Measurements from ENCODE around the gene MAEA. TPM values are rescaled to one million over a fixed set of nuclear protein-coding genes. Genes with fewer than 3 reads are reported as not detected.

Gene MAEA
- total RNA-seq, 1 donor from 2014 or later = 68.2 TPM

- H3K27me3 Mint-ChIP-seq (ENCODE audit: unreplicated experiment) = peaks cover 2% of the 10 kb centered on the region
- H3K36me3 Mint-ChIP-seq (ENCODE audit: low read depth, unreplicated experiment) = no peaks in the 10 kb centered on the region
- H3K4me1 Mint-ChIP-seq (ENCODE audit: unreplicated experiment) = no peaks in the 10 kb centered on the region
- no peak overlapping the region for H3K27ac Mint-ChIP-seq (ENCODE audit: unreplicated experiment)
- no peak for TF ChIP-seq CTCF (IDR thresholded peaks at IDR 0.05; ENCODE audit: unreplicated experiment)
- H3K9me3 Mint-ChIP-seq (ENCODE audit: unreplicated experiment) = no peaks in the 10 kb centered on the region
- DNase-seq (ENCODE audit: low spot score) = no peak
- H3K4me3 Mint-ChIP-seq (ENCODE audit: unreplicated experiment) = no peak overlapping the region
Observed at GRCh38 chr4:1366371-1367229, 76.9 kb downstream of the MAEA start.

- H3K36me3 Mint-ChIP-seq (ENCODE audit: low read depth, unreplicated experiment) = no peaks in the 10 kb centered on the region
- H3K27me3 Mint-ChIP-seq (ENCODE audit: unreplicated experiment) = no peaks in the 10 kb centered on the region
- H3K4me3 Mint-ChIP-seq (ENCODE audit: unreplicated experiment) = no peak overlapping the region
- no peak for DNase-seq (ENCODE audit: low spot score)
- no peaks in the 10 kb centered on the region for H3K4me1 Mint-ChIP-seq (ENCODE audit: unreplicated experiment)
- TF ChIP-seq CTCF (IDR thresholded peaks at IDR 0.05; ENCODE audit: unreplicated experiment) = no peak
- no peaks in the 10 kb centered on the region for H3K9me3 Mint-ChIP-seq (ENCODE audit: unreplicated experiment)
- H3K27ac Mint-ChIP-seq (ENCODE audit: unreplicated experiment) = no peak overlapping the region
Observed at GRCh38 chr4:1367230-1367935, 77.7 kb downstream of the MAEA start.

- H3K4me1 Mint-ChIP-seq (ENCODE audit: unreplicated experiment) = no peaks in the 10 kb centered on the region
- H3K9me3 Mint-ChIP-seq (ENCODE audit: unreplicated experiment) = no peaks in the 10 kb centered on the region
- no peak for DNase-seq (ENCODE audit: low spot score)
- no peak overlapping the region for H3K27ac Mint-ChIP-seq (ENCODE audit: unreplicated experiment)
- TF ChIP-seq CTCF (IDR thresholded peaks at IDR 0.05; ENCODE audit: unreplicated experiment) = no peak
- no peaks in the 10 kb centered on the region for H3K27me3 Mint-ChIP-seq (ENCODE audit: unreplicated experiment)
- H3K36me3 Mint-ChIP-seq (ENCODE audit: low read depth, unreplicated experiment) = no peaks in the 10 kb centered on the region
- no peak overlapping the region for H3K4me3 Mint-ChIP-seq (ENCODE audit: unreplicated experiment)
Observed at GRCh38 chr4:1367936-1368289, 78.2 kb downstream of the MAEA start.

- H3K27me3 Mint-ChIP-seq (ENCODE audit: unreplicated experiment) = no peaks in the 10 kb centered on the region
- no peak for DNase-seq (ENCODE audit: low spot score)
- no peak overlapping the region for H3K27ac Mint-ChIP-seq (ENCODE audit: unreplicated experiment)
- no peak overlapping the region for H3K4me3 Mint-ChIP-seq (ENCODE audit: unreplicated experiment)
- H3K9me3 Mint-ChIP-seq (ENCODE audit: unreplicated experiment) = no peaks in the 10 kb centered on the region
- no peak for TF ChIP-seq CTCF (IDR thresholded peaks at IDR 0.05; ENCODE audit: unreplicated experiment)
- no peaks in the 10 kb centered on the region for H3K36me3 Mint-ChIP-seq (ENCODE audit: low read depth, unreplicated experiment)
- H3K4me1 Mint-ChIP-seq (ENCODE audit: unreplicated experiment) = no peaks in the 10 kb centered on the region
Observed at GRCh38 chr4:1368421-1369090, 78.9 kb downstream of the MAEA start.
